SH-SY5Y (cell line): ENCODE results near the gene EFCAB12.
A peak's percentile ranks its signal among the peaks of the same experiment; 100 is the strongest.

Experiments used
- GATA2 ChIP-seq: IDR thresholded peaks from 2 replicates; pipeline ENCODE4 v1.6.1; 2011; ENCODE audit warnings: mild to moderate bottlenecking, low read depth, low read length
- GATA3 ChIP-seq: IDR thresholded peaks from 2 replicates; pipeline ENCODE4 v1.6.1; 2011; ENCODE audit warnings: low read depth, mild to moderate bottlenecking, low read length, moderate library complexity

Gene EFCAB12

GRCh38 chr3:129399895-129400357 lies 28.5 kb downstream of the EFCAB12 start:
- TF ChIP-seq GATA3 = no peak
- TF ChIP-seq GATA2 = no peak

DNA sequence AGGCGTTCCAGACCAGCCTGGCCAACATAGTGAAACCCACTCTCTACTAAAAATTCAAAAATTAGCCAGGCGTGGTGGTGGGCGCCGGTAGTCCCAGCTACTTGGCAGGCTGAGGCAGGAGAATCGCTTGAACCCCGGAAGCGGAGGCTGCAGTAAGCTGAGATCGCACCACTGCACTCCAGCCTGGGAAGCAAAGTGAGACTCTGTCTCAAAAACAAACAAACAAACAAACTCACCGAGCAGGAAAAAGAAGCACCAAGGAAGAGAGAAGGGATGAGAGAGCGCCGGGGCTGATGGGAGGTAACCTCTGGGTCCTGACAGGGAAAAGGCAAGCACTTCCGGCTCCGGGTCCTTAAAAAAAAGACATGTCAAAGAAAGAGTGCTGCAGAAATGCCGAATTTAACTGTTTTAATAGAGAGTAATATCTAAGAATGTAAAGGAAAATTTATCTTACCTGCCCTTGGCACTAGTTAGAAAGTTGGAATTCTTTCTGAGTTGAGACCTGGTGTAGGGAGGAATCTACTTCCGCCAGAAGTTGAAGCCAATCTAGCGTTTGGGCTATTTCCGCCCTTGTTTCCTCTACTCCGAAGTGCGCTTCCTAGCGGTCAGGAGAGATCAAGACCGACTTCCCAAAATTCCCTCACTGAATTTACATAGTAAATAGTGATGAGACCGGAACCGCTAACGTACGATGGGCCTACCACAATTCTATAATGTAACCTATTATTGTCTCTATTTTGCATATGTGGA lies 29.1 kb downstream of the EFCAB12 start:
- TF ChIP-seq GATA3 = no peak
- no peak for TF ChIP-seq GATA2

GRCh38 chr3:129398803-129399144 lies 29.7 kb downstream of the EFCAB12 start:
- no peak for TF ChIP-seq GATA2
- no peak for TF ChIP-seq GATA3

- no peak for TF ChIP-seq GATA3
These were observed 35.2 kb downstream of the EFCAB12 start for GRCh38 chr3:129393271-129393670.

DNA sequence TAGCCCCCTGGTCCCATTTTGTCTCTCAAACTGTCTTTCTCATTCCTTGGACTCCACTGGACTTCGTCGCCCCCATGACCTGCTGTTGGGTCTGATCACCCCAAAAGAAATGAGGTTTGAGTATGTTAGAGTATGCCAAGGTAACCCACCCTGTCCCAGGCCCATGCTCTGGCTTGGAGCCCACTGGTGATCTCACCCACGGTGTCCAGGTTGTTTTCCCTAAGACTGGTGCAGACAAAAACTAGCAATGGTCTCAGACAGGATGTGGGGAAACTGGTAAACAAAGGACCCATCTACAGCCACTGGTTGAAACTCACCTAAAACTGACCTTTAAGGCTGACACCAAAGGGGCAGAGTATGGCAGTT lies 38.9 kb downstream of the EFCAB12 start:
- TF ChIP-seq GATA3 (no peak), GATA2 (no peak)

DNA sequence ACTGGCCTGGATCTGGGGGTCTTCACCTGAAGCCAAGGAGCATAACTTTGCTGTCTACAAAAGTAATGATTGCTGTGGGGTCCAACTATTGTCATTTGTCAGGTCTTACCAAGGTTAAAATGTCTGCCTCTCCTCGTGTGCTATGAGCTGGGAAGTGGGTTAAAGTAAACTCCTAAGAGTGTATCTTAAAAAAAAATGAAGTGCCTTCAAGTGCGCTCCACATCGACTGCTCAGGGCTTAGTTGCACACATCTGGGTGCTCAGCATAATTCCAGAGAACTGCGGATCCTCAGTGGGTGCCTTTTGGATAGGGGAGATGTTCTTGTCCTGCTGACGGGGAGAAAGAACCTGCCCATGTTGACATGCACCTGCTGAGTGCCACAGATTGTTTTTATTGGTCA lies 40.9 kb downstream of the EFCAB12 start:
- TF ChIP-seq GATA3 (no peak), GATA2 (no peak)

DNA sequence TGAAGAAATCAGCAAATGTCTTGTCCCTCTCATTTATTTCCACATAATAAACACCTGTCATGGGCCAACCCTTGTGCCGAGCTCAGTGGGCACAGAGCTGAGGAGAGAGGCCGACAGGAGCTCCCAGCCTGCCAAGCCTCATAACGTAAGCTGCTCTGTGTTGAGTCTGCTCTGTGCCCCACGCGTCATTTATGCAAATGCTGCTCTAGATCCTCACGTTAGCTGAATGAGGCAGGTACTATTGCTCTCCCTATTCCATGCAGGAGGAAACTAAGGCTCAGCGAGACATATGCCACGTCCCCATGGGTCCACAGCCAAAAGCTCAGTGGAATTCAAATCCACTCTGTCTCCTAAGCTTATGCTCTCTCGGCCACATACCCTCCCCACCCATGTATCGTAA lies 41.5 kb downstream of the EFCAB12 start:
- TF ChIP-seq GATA2 (no peak), GATA3 (no peak)

GRCh38 chr3:129385507-129385906 lies 42.9 kb downstream of the EFCAB12 start:
- peak; percentile 68 for TF ChIP-seq GATA2

- TF ChIP-seq GATA2 = no peak
- TF ChIP-seq GATA3 = no peak
These were observed 43.7 kb downstream of the EFCAB12 start for GRCh38 chr3:129384594-129385323.

DNA sequence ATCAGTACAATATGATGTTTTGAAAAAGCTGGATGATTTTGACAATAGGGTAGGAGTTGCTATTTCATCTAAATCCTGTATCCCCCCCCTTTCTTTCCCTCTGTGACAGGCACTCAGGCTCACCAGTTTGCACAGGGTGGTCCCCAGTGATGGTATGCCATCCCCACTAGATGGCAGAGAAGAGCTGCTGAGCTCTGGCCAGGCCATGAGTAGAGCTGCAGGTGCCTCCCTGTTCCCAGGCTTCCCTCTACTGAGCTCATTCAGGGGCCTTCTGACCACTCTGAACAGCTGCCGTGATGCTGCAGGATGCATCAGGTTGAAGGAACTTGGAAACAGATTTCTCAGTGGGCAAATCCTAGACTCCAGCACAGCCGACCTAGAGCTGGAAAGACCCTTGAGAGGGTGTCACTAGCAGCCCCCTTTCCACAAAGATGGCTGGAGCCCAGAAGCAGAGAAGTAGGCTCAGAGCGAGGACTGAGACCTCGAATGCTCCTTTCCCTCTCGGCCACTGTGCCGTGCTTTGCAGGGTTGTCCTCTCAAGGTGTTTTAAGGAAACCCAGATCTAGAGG lies 45.1 kb downstream of the EFCAB12 start:
- TF ChIP-seq GATA2 (no peak), GATA3 (no peak)

DNA sequence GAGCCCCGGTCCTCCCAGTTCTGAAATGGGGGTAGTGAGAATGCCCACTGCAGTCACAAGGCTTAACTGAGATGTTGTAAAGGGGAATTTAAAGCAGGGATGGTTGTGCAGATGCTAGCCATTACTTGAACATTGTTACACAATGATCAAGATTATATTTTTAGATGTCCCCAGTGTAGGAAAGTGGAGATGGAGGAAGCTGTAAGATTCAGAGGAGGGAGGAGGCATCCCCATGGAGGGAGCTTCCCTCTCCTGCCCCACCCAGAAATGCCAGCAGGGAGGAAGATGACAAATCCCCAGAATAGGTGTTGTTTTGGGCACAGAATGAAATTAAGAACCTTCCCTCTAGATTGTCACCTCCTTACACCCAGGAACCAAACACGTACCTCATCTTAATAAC lies 46.1 kb downstream of the EFCAB12 start:
- TF ChIP-seq GATA3 (no peak), GATA2 (no peak)

GRCh38 chr3:129379582-129380358 lies 48.7 kb downstream of the EFCAB12 start:
- TF ChIP-seq GATA2 (no peak), GATA3 (no peak)

- TF ChIP-seq GATA3 (no peak), GATA2 (no peak)
These were observed 49.5 kb downstream of the EFCAB12 start for GRCh38 chr3:129378949-129379348.

GRCh38 chr3:129377615-129378014 lies 50.8 kb downstream of the EFCAB12 start:
- TF ChIP-seq GATA2 (no peak), GATA3 (no peak)

DNA sequence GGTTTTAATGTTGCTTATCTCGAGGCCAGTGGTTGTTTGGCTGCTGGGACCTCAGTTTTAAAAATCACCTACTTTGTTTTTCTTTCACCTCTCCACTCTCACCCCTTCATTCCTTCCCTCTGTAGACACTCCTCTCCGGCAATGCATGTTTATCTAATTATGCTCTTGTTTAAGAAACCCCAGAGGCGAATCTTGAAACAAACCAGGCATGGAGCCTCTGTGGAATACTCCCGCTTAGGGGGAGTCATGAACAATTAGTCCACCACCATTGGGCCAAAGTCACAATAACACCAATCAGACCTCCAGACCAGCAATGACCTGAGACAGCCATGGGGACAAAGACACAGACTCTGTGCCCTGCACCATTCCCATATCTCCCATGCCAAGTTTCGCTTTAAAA lies 53.3 kb downstream of the EFCAB12 start:
- no peak for TF ChIP-seq GATA3
- no peak for TF ChIP-seq GATA2
